ENCODE results near the gene SMCR8.

Gene SMCR8

GRCh38 chr17:18374216-18374615 is 59.1 kb downstream of the SMCR8 start:
- TF ChIP-seq, protein P1, sequence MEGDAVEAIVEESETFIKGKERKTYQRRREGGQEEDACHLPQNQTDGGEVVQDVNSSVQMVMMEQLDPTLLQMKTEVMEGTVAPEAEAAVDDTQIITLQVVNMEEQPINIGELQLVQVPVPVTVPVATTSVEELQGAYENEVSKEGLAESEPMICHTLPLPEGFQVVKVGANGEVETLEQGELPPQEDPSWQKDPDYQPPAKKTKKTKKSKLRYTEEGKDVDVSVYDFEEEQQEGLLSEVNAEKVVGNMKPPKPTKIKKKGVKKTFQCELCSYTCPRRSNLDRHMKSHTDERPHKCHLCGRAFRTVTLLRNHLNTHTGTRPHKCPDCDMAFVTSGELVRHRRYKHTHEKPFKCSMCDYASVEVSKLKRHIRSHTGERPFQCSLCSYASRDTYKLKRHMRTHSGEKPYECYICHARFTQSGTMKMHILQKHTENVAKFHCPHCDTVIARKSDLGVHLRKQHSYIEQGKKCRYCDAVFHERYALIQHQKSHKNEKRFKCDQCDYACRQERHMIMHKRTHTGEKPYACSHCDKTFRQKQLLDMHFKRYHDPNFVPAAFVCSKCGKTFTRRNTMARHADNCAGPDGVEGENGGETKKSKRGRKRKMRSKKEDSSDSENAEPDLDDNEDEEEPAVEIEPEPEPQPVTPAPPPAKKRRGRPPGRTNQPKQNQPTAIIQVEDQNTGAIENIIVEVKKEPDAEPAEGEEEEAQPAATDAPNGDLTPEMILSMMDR (IDR thresholded peaks at IDR 0.05; ENCODE audit: low read depth, low read length), result no peak
- no peaks in the 10 kb centered on the region for H3K27me3 ChIP-seq (ENCODE audit: insufficient read depth, low read depth, severe bottlenecking)
- no peak overlapping the region for H3K27ac ChIP-seq
- DNase-seq, result no peak
- no peak overlapping the region for H3K4me3 ChIP-seq (ENCODE audit: low read depth, low read length)
- H3K9me3 ChIP-seq (ENCODE audit: severe bottlenecking), result peaks cover 2% of the 10 kb centered on the region
- no peaks in the 10 kb centered on the region for H3K36me3 ChIP-seq
